GM18499 (cell line): ENCODE measurements around the gene DEFB129.
"Not testable (repeated sequence)": the region's sequence is repeated elsewhere in the genome, so short reads cannot be mapped to it uniquely, and the experiment has no call there.

Experiments
- ATAC-seq: cut with Tn5 transposase; IDR thresholded peaks from one replicate; pipeline ENCODE4 v1.9.1; 2021; ENCODE audit warnings: moderate number of reproducible peaks; ENCODE audit not compliant: insufficient read depth, unreplicated experiment

Gene DEFB129

DNA sequence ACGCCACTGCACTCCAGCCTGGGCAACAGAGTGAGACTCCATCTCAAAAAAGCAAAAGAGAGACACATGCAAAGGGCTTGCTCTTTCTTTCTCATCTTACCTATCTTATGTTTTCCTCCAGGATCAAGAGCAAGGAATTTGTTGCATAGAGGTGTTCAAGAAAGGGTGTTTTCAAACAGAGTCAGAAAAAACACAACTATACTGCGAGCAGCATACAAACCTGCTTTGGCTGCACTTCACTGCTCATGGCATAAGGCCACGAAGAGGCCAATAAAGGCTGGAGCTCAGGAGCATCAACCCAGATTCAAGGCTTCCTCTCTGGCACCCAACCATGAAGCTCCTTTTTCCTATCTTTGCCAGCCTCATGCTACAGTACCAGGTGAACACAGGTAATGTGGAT is at the start of gene DEFB129:
TSS of gene DEFB129 (plus strand) at position 301 of the 400 bp plus-strand sequence. CDS start at position 332, 31 bp downstream.
- no peak for ATAC-seq

DNA sequence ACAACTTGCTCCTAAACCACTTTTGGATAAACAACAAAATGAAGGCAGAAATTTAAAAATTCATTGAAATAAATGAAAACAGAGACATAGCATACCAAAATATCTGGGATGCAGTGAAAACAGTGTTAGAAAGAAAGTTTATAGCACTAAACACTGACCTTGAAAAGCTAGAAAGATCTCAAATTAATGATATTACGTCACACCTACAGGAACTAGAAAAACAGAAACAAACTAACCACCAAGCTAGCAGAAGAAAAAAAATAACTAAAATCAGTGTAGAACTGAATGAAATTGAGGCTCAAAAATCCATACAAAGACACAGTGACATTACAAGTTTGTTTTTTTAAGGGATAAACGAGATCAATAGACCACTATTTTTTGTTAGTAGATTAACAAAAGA is 42.8 kb upstream of the DEFB129 start:
- ATAC-seq = no peak

DNA sequence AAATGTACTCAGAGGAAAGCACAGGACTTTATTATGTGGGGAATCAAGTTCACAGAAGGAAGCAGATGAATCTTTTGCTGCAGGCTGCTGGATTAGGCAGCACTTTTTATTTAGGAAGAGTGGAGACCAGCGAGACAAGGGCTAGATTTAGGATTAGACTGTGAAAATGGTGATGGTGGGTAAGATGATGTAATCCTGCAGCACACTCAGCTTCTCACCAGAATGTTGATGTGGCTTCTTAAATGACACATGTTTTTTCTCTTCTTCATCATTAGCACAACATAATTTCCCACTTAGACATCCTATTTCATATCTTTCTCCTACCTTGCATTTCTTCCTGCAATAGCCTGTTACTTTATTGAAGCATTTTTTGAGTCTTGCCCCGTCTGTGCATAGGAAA is 39.3 kb upstream of the DEFB129 start:
- ATAC-seq = no peak

GRCh38 chr20:189611-190010 is 37.4 kb upstream of the DEFB129 start, which contains the start of gene DEFB128:
TSS of gene DEFB128 (minus strand) at chr20:189711. CDS start at chr20:189623, 88 bp downstream.
- no peak for ATAC-seq

GRCh38 chr20:198225-198624 is 28.8 kb upstream of the DEFB129 start:
- ATAC-seq = no peak

DNA sequence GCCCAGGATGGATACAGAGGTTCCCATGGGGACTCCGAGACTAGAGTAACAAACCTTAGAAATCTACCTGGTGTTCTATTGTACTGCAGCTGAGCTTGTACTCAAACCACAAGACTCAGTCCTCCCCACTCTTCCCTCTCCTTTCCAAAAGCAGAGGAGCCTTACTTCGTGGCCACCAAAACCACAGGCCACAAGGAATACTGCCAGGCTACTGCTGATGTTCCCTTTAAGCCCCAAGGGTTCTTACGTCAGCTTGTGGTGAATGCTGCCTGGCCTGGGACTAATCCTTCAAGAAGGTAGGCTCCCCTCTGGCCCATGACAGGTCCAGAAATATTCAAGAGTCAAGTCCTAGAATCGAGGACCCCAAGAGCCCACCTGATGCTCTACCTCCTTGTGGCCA is 27.1 kb upstream of the DEFB129 start:
- ATAC-seq = no peak

DNA sequence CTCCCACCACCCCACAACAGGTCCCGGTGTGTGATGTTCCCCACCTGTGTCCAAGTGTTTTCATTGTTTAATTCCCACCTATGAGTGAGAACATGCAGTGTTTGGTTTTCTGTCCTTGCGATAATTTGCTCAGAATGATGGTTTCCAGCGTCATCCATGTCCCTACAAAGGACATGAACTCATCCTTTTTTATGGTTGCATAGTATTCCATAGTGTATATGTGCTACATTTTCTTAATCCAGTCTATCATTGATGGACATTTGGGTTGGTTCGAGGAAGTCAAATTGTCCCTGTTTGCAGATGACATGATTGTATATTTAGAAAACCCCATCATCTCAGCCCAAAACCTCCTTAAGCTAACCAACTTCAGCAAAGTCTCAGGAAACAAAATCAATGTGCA is 23.4 kb upstream of the DEFB129 start:
- ATAC-seq = not testable (repeated sequence)

DNA sequence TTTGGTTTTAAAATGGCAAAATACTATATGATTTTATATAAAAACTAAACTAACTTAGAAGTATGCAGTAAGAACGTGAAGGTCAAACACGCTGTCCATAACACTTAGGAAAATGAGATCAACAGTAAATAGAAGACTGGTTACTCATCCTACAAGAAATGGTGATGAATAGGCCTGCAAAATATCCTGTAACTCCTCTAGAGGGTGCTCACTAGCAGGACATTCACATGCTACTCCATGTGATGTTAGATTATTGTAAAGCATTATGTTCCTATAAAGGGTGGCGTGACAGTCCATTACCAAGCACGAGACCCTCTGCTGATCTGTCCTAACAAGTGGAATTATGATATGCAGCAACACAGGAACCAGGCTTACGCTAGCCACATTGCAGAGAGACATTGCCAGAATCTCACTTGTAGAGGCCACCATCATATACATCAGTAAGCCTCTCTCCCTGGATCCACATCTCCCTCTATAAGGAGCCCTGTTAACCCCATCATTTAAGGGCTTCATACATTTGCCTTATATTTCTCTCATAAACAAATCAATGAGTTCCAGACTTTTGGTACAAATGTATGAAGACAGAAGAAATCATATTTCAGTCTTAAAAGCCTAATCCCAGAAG is 18.0 kb upstream of the DEFB129 start:
- ATAC-seq = no peak

- ATAC-seq = no peak
Observed at GRCh38 chr20:210809-211502, 16.1 kb upstream of the DEFB129 start.

- ATAC-seq = no peak
Observed at GRCh38 chr20:214383-214782, 12.7 kb upstream of the DEFB129 start.

DNA sequence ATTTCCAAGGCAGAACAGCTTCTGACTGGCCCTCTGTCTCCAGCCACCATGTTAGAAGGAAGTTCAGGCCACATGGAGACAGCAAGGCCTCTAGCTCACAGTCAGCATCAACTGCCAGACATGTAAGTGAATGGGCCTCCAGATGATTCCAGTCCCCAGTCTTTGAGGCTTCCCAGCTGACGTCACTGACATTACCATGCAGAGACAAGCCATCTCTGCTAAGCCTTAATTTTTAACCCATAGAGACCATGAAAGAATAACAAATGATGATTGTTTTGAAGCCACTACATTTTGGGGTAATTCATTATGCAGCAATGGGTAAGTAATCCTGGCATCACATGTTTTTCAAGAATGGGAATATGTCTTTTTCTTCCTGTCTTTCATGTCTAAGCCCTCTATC is 11.3 kb upstream of the DEFB129 start:
- ATAC-seq = no peak

DNA sequence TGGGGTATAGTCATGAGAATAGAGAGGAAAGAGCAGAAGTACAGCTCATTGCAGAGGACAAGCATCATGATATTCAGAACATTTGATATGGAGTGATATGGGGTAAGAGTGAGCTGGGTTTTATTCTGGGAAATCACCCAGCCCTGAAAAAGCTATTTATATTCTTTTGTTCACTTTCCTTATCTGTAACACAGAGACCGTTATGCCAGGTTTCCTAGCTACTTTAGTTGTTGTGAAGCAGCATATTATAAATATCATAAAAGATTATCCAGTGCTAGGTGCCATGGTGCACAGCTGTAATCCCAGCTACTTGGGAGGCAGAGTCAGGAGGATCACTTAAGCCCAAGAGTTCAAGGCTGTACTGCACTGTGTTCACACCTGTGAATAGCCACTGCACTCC is 9.8 kb upstream of the DEFB129 start:
- ATAC-seq = no peak

- ATAC-seq = no peak
Observed at GRCh38 chr20:219290-220115, 7.6 kb upstream of the DEFB129 start.

DNA sequence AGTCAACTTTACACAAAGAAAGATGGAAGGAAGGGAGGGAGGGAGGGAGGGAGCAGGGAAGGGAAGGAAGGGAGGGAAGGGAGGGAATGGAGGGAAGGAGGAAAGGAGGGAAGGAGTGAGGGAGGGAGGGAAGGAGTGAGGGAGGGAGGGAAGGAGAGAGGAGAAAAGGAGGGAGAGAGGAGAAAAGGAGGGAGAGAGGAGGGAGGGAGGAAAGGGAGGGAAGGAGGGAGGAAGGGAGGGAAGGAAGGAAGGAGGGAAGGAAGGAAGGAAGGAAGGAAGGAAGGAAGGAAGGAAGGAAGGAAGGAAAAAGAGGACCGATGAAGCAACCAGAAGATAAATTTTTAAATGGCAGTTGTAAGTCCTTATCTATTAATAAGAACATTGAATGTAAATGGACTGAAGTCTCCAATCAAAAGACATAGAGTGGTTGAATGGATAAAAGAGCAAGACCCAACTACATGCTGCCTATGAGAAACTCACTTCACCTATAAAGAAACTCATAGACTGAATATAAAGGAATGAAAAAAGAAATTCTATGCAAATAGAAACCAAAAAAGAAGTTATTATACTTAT is 5.7 kb upstream of the DEFB129 start:
- ATAC-seq = no peak

GRCh38 chr20:225879-226278 is 1.2 kb upstream of the DEFB129 start:
- not testable (repeated sequence) for ATAC-seq

DNA sequence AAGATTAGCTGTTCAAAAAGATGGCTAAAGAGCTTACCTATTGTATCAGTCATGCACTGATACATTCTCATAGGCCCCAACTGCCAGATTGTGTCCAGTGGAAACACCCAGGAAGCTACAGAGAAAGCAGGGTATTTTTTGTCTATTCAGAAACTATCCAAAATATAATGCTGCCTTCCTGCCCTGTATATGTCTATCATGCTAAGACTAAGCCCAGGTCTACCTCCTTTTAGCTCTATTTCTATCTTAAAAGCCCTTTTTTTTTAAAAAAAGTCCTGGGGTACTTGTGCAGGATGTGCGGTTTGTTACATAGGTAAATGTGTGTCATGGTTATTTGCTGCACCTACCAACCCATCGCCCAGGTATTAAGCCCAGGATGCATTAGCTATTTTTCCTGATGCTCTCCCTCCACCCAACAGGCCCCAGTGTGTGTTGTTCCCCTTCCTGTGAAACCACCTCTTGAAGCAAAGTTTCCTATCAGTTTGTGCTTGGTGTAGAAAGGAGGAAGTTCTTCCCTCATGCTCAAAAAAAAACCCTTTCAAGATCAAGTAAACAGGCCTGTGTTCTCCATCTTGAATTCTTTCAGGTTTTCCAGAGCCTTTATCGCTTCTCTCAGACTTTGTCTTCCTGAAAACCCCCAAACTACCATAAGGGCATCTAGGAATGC is 514 bp downstream of the DEFB129 start:
- ATAC-seq = no peak

DNA sequence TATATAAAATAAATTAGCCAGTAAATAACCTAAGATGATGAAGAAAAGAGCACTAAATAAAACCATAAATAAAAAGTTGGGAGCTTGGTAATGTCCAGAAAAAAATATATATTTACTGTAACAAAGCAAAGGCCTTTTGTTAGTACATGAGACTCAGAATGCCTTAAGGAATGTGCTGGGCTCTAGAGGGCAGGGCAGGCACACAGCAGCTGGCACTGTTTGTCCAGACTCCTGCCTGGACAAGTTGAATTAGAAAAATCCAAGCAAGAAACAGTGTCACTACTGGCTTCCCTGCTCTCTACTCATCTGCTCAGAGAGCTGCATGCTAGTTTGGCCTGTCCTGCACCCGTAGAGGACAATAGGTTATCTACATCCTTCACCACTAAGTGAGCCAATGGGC is 8.8 kb downstream of the DEFB129 start:
- ATAC-seq = no peak

DNA sequence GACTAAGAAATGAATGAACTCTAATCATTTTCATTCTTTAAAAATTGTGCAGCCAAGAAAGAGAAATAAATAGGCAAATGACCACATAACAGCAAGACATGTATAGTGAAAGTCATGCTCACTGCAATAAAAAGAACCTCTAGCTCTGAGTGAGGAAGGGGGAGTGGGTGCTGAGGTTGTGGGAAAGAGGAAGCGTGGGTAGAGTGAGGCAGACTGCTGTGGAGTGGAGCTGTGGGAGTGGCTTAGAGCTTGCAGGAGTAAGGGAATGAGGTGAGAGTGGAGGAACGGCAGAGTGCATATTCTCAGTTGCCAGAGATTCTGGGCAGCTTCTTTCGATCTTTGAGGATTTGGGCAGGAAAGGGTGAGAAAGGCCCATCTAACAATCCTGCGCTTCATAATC is 10.4 kb downstream of the DEFB129 start:
- no peak for ATAC-seq

DNA sequence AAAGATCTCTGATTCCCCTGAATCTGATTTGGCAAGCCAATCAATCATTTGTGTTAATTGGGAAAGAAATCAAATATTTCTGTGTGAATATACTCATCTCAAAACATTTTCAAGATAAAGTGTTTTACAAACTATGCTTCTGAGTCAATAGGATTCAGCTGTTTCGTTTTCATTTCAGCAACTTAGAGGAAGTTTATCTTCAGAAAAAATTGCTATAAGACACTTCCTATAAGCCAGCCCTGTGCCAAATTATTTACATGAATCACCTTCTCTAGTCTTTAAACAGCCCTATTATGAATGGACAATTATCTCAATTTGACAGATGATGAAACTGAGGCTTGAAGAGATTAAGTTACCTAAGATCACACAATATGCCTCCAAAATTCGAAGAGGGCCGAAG is 10.9 kb downstream of the DEFB129 start:
- no peak for ATAC-seq

GRCh38 chr20:242905-243304 is 15.8 kb downstream of the DEFB129 start:
- no peak for ATAC-seq
